Right lobe of liver (tissue), 6 donors: ENCODE measurements around the gene CASKIN1. TPM values are rescaled to one million over a fixed set of nuclear protein-coding genes. Genes with fewer than 3 reads are reported as not detected.

Source experiments
- ATAC-seq, 4 donors: fragments of 200-7000 bp; cut with Tn5 transposase; one replicate each; pipeline ENCODE4 v1.9.1; 2020; ENCODE audit warnings: mild to moderate bottlenecking in 4 of 4, moderate library complexity in 4 of 4
- DNase-seq, 3 donors: peaks; one replicate each; pipeline ENCODE4 v3.0.0-alpha.2; 2020
- H3K27ac ChIP-seq, 3 donors: fragments of 200-600 bp; one replicate each; pipeline ENCODE4 v1.8.0; 2022
- H3K27me3 ChIP-seq, 2 donors: fragments of 200-600 bp; one replicate each; pipeline ENCODE4 v1.8.0; 2022
- H3K36me3 ChIP-seq, 4 donors: fragments of 200-600 bp; sonication (generic) in 1 of 4; one replicate each; pipeline versions ENCODE4 v1.5.1 to v1.8.0; 2017 to 2022; ENCODE audit warnings: control low read depth in 1 of 4
- H3K4me1 ChIP-seq, 4 donors: fragments of 200-600 bp; sonication (generic) in 1 of 4; one replicate each; pipeline versions ENCODE4 v1.5.1 to v1.8.0; 2017 to 2022; ENCODE audit warnings: control low read depth in 1 of 4
- H3K4me3 ChIP-seq, 3 donors: fragments of 200-600 bp; one replicate each; pipeline ENCODE4 v1.8.0; 2022
- H3K9me3 ChIP-seq, 4 donors: fragments of 200-600 bp; sonication (generic) in 1 of 4; one replicate each; pipeline versions ENCODE4 v1.5.1 to v1.8.0; 2017 to 2022; ENCODE audit warnings: control low read depth in 1 of 4
- CTCF ChIP-seq, 4 donors: fragments of 200-600 bp in 3 of 4; fragments of 450-650 bp in 1 of 4; IDR thresholded peaks; one replicate each; pipeline versions ENCODE4 v1.5.1 to v1.8.0; 2016 to 2022; ENCODE audit warnings: antibody characterized with exemption in 4 of 4, mild to moderate bottlenecking in 2 of 4
- POLR2A ChIP-seq: fragments of 450-650 bp; IDR thresholded peaks from one replicate; pipeline ENCODE4 v1.6.1; 2017; ENCODE audit warnings: antibody characterized with exemption, mild to moderate bottlenecking
- WGBS: methylation state at CpG from one replicate; pipeline ENCODE4 v1.1.6; 2018; ENCODE audit warnings: low coverage, low lambda C conversion rate; ENCODE audit not compliant: insufficient coverage; ENCODE audit errors: missing lambda C conversion rate; 5-methylcytosine and 5-hydroxymethylcytosine counted together
- intact Hi-C, 2 donors: fragments of 100-400 bp; cut with DNase I; formaldehyde crosslinking; loops; one replicate each; pipeline versions ENCODE4 v1.11.2 to v1.14.1; 2022
- total RNA-seq, 6 experiments: library from RNA; depleted of rRNA in 2 of 6; stranded (reverse); fragments of >200 nt in 2 of 6; fragmentation: NEBNext Ultra II Directional in 3 of 6; extraction: Animal tissue kit (Norgen Biotek cat#: 25700) in 3 of 6; gene quantifications; one replicate each; pipeline versions ENCODE4 v1.1.0 to v1.2.4, GENCODE V29; 2016 to 2023
- donor health status: DM: no; HTN: yes; CAD: no.
- donor health status: DM: no; HTN: no; CAD: no.
- donor health status: DM: no; HTN: no; CAD: no.
- donor health status: DM: no; HTN: yes; CAD: no.
- donor health status: DM: no; HTN: yes; CAD: no.

The CASKIN1 gene
- total RNA-seq, 6 experiments from 2014 or later = not detected

- ATAC-seq (peak in 2 of 4 donors; percentile 8 to 40), DNase-seq (no peak)
- H3K4me3 ChIP-seq = no peak overlapping the region
- H3K27me3 ChIP-seq = no peaks in the 10 kb centered on the region
- TF ChIP-seq POLR2A = no peak
- TF ChIP-seq CTCF (IDR thresholded peaks at IDR 0.05) = no peak
- intact Hi-C loops = no loop called here
- H3K27ac ChIP-seq = no peak overlapping the region
- H3K9me3 ChIP-seq = no peaks in the 10 kb centered on the region
- WGBS = 46% methylated on average over 33 of the region's 106 CpGs
- H3K36me3 ChIP-seq = peaks cover 0 to 33% (median 13%) of the 10 kb centered on the region in 4 donors
- no peaks in the 10 kb centered on the region for H3K4me1 ChIP-seq
These were observed 17.9 kb downstream of the CASKIN1 start for GRCh38 chr16:2178321-2179106.

GRCh38 chr16:2177561-2177960 lies 18.8 kb downstream of the CASKIN1 start:
- ATAC-seq = no peak
- WGBS = 90% methylated on average over 2 of the region's 20 CpGs

GRCh38 chr16:2177101-2177500 lies 19.3 kb downstream of the CASKIN1 start:
- H3K4me1 ChIP-seq = no peaks in the 10 kb centered on the region
- H3K27ac ChIP-seq = no peak overlapping the region
- 94% methylated on average over 16 of the region's 18 CpGs for WGBS
- ATAC-seq (no peak), DNase-seq (no peak)
- TF ChIP-seq CTCF (IDR thresholded peaks at IDR 0.05) = no peak
- no peak for TF ChIP-seq POLR2A
- intact Hi-C loops = no loop called here
- no peaks in the 10 kb centered on the region for H3K9me3 ChIP-seq
- H3K36me3 ChIP-seq = peaks cover 0 to 41% (median 16%) of the 10 kb centered on the region in 4 donors
- no peaks in the 10 kb centered on the region for H3K27me3 ChIP-seq
- no peak overlapping the region for H3K4me3 ChIP-seq

More at GRCh38 chr16:2177561-2177960, 18.8 kb downstream of the CASKIN1 start:
- TF ChIP-seq POLR2A = no peak
- no peak for TF ChIP-seq CTCF (IDR thresholded peaks at IDR 0.05)
- no peaks in the 10 kb centered on the region for H3K9me3 ChIP-seq
- no peaks in the 10 kb centered on the region for H3K27me3 ChIP-seq
- no peak overlapping the region for H3K27ac ChIP-seq
- no peak for DNase-seq
- intact Hi-C loops = no loop called here
- H3K36me3 ChIP-seq = peaks cover 0 to 39% (median 16%) of the 10 kb centered on the region in 4 donors
- no peak overlapping the region for H3K4me3 ChIP-seq
- no peaks in the 10 kb centered on the region for H3K4me1 ChIP-seq

- intact Hi-C loops = no loop called here
- ATAC-seq (no peak), DNase-seq (no peak)
- Histone ChIP-seq H3K4me1 (no peaks in the 10 kb centered on the region), H3K27ac (no peak overlapping the region), H3K27me3 (no peaks in the 10 kb centered on the region), H3K9me3 (no peaks in the 10 kb centered on the region), H3K4me3 (no peak overlapping the region), H3K36me3 (peaks cover 0 to 51% (median 17%) of the 10 kb centered on the region in 4 donors)
- TF ChIP-seq CTCF (IDR thresholded peaks at IDR 0.05) (no peak), POLR2A (no peak)
- WGBS = 98% methylated on average over 7 of the region's 23 CpGs
These were observed 20.4 kb downstream of the CASKIN1 start for GRCh38 chr16:2176047-2176446.
